HepG2 (cell line): ENCODE measurements around the gene BTBD19. TPM values are rescaled to one million over a fixed set of nuclear protein-coding genes. Genes with fewer than 3 reads are reported as not detected.

Experiments
- ATAC-seq: fragments of 200-7000 bp; cut with Tn5 transposase; 3 replicates; pipeline ENCODE4 v1.9.1; 2020; ENCODE audit warnings: mild to moderate bottlenecking, moderate library complexity
- BruUV-seq: library from RNA; stranded (reverse); fragments of 400-500 nt; replicated peaks from 2 replicates; lab custom pipeline; 2021; lab: Mats Ljungman, UMichigan
- CTCF ChIA-PET: fragments of 300-600 bp; formaldehyde crosslinking; extraction: SDS; loops from one replicate; lab custom pipeline; 2021; ENCODE audit warnings: low total read pairs, inconsistent platforms, low intra/inter-chr PET ratio; lab: Yijun Ruan, JAX
- POLR2A ChIA-PET: fragments of 350-600 bp; sonication (Branson Sonifier 250); formaldehyde crosslinking; loops from one replicate; lab custom pipeline; 2020; ENCODE audit warnings: antibody characterized with exemption, inconsistent platforms; lab: Yijun Ruan, JAX
- DNase-seq: peaks from one replicate; pipeline ENCODE4 v3.0.0-alpha.2; 2015; ENCODE audit warnings: low spot score
- FAIRE-seq: peaks from 3 replicates; lab custom pipeline; 2011; peaks lifted over from hg19 to GRCh38; lab: Jason Lieb, UNC
- H2AFZ ChIP-seq: one replicate; pipeline ENCODE4 v1.6.1; 2011; ENCODE audit warnings: low read length, inconsistent platforms
- H3K27ac ChIP-seq: fragments of 300-600 bp; 3 replicates; pipeline ENCODE4 v1.8.0; 2011; ENCODE audit warnings: mixed run types, mild to moderate bottlenecking, mixed read lengths, low read length, inconsistent platforms; ENCODE audit not compliant: insufficient read depth; ENCODE audit errors: extremely low read length
- H3K27me3 ChIP-seq, 2 experiments: fragments of 200-600 bp in 1 of 2; 2 replicates in 1 of 2; 3 replicates in 1 of 2; pipeline versions ENCODE4 v1.6.0 to v1.8.0; 2011; ENCODE audit warnings: low read length in 2 of 2, mild to moderate bottlenecking in 2 of 2, moderate library complexity in 2 of 2, inconsistent platforms in 1 of 2; ENCODE audit not compliant: insufficient read depth in 2 of 2, control insufficient read depth in 1 of 2
- H3K36me3 ChIP-seq, 2 experiments: fragments of 200-600 bp in 1 of 2; replicated peaks in 1 of 2; 2 replicates in 1 of 2; 3 replicates in 1 of 2; pipeline versions ENCODE4 v1.5.1 to v1.8.0; 2011; ENCODE audit warnings: low read length in 2 of 2, inconsistent platforms in 1 of 2; ENCODE audit not compliant: insufficient read depth in 2 of 2, control insufficient read depth in 1 of 2
- H3K4me1 ChIP-seq: 2 replicates; pipeline ENCODE4 v1.5.1; 2012; ENCODE audit warnings: low read length, inconsistent platforms; ENCODE audit not compliant: insufficient read depth
- H3K4me2 ChIP-seq: 2 replicates; pipeline ENCODE4 v1.6.0; 2011; ENCODE audit warnings: low read depth, low read length, inconsistent platforms
- H3K4me3 ChIP-seq, 3 experiments: fragments of 200-600 bp in 1 of 3; sonication (generic), shearing (Covaris generic) in 1 of 3; replicated peaks in 1 of 3; 2 replicates each; pipeline ENCODE4 v1.5.1; 2011 to 2016; ENCODE audit warnings: low read length in 3 of 3, inconsistent platforms in 2 of 3, low read depth in 2 of 3, mild to moderate bottlenecking in 2 of 3, control low read depth in 1 of 3, mixed read lengths in 1 of 3; ENCODE audit not compliant: insufficient read depth in 1 of 3
- H3K79me2 ChIP-seq: one replicate; pipeline ENCODE4 v1.6.1; 2011; ENCODE audit warnings: low read length, inconsistent platforms; ENCODE audit not compliant: insufficient read depth
- H3K9ac ChIP-seq: 2 replicates; pipeline ENCODE4 v1.6.0; 2011; ENCODE audit warnings: mild to moderate bottlenecking, low read depth, low read length, inconsistent platforms; ENCODE audit not compliant: insufficient read depth
- H3K9me3 ChIP-seq: 2 replicates; pipeline ENCODE4 v1.5.1; 2012; ENCODE audit warnings: mild to moderate bottlenecking, low read length
- H4K20me1 ChIP-seq: 2 replicates; pipeline ENCODE4 v1.6.0; 2011; ENCODE audit warnings: inconsistent platforms, mild to moderate bottlenecking, low read length, moderate library complexity; ENCODE audit not compliant: insufficient read depth
- AGO2 ChIP-seq: fragments of 200-400 bp; formaldehyde crosslinking; optimal IDR thresholded peaks from 2 replicates; pipeline ENCODE3; 2017; ENCODE audit warnings: mild to moderate bottlenecking, low read depth, low read length, moderate library complexity
- ETV6 ChIP-seq: sonication (generic); formaldehyde crosslinking; conservative IDR thresholded peaks from 2 replicates; pipeline ENCODE4 v1.4.0; 2020; ENCODE audit warnings: missing genetic modification reagents
- GFI1 ChIP-seq: sonication (generic); formaldehyde crosslinking; IDR thresholded peaks from 2 replicates; pipeline ENCODE4 v1.5.0; 2020; ENCODE audit warnings: missing genetic modification reagents, mild to moderate bottlenecking, borderline replicate concordance
- RBM22 ChIP-seq: fragments of 200-400 bp; formaldehyde crosslinking; optimal IDR thresholded peaks from 2 replicates; pipeline ENCODE3; 2017; ENCODE audit warnings: mild to moderate bottlenecking, low read length, moderate library complexity
- SAP130 ChIP-seq: IDR thresholded peaks from 2 replicates; pipeline ENCODE4 v1.6.1; 2016; ENCODE audit warnings: low read depth
- SIN3A ChIP-seq: IDR thresholded peaks from 2 replicates; pipeline ENCODE4 v1.6.1; 2011; ENCODE audit warnings: low read depth, mild to moderate bottlenecking, control low read depth, low read length, borderline replicate concordance
- SSRP1 ChIP-seq: IDR thresholded peaks from 2 replicates; pipeline ENCODE4 v1.6.1; 2016; ENCODE audit warnings: control low read depth
- ZNF558 ChIP-seq: sonication (generic); formaldehyde crosslinking; IDR thresholded peaks from 2 replicates; pipeline ENCODE4 v1.9.0; 2022; ENCODE audit warnings: mild to moderate bottlenecking, missing genetic modification reagents, borderline replicate concordance
- WGBS: methylation state at CpG from one replicate; pipeline ENCODE4 v1.1.6; 2017; ENCODE audit warnings: low lambda C conversion rate; 5-methylcytosine and 5-hydroxymethylcytosine counted together
- in situ Hi-C: cut with HindIII; loops from 2 replicates; pipeline ENCODE4 v1.10.0; 2017; ENCODE audit warnings: low pct_unique_long_range_greater_than_20kb; ENCODE audit not compliant: extremely low pct_ligation_motif_present
- intact Hi-C: fragments of 100-400 bp; cut with micrococcal nuclease; formaldehyde crosslinking; loops from one replicate; pipeline ENCODE4 v1.10.0; 2022; ENCODE audit not compliant: unreplicated experiment
- polyA plus RNA-seq, 8 experiments: library from polyadenylated mRNA; depleted of rRNA in 3 of 8; stranded (reverse) in 7 of 8; unstranded in 1 of 8; fragments of >200 nt; fragmentation: Illumina TruSeq in 4 of 8; extraction: Trizol in 4 of 8; gene quantifications; 2 replicates each; pipeline versions ENCODE4 v1.2.1 to v1.2.3, GENCODE V29; 2011 to 2016; ENCODE audit warnings: low read depth in 4 of 8, missing spikeins in 1 of 8, mixed read lengths in 1 of 8; ENCODE audit not compliant: insufficient read depth in 1 of 8
- total RNA-seq, 5 experiments: library from RNA; depleted of rRNA; stranded (reverse); fragments of >200 nt; fragmentation: Illumina TruSeq; extraction: Trizol; gene quantifications; 2 replicates each; pipeline ENCODE4 v1.2.3, GENCODE V29; 2016; ENCODE audit warnings: low read depth in 1 of 5
- TF ChIP-seq, protein P1 (sequence below): sonication (generic); formaldehyde crosslinking; IDR thresholded peaks from 2 replicates; pipeline ENCODE4 v1.4.0; 2020; ENCODE audit warnings: missing genetic modification reagents, borderline replicate concordance
- TF ChIP-seq, protein P2 (sequence below): sonication (generic); formaldehyde crosslinking; IDR thresholded peaks from 2 replicates; pipeline ENCODE4 v1.4.0; 2020; ENCODE audit warnings: missing genetic modification reagents
- TF ChIP-seq, protein P3 (sequence below): sonication (generic); formaldehyde crosslinking; IDR thresholded peaks from 2 replicates; pipeline ENCODE4 v1.8.1; 2023; ENCODE audit warnings: mild to moderate bottlenecking, moderate library complexity, missing genetic modification reagents

BTBD19 gene
- total and polyA plus RNA-seq, 2 of the 13 experiments (the other 11 are each of a cell fraction or from before 2014, with no cell fraction given): 2.7 to 6.7 TPM

DNA sequence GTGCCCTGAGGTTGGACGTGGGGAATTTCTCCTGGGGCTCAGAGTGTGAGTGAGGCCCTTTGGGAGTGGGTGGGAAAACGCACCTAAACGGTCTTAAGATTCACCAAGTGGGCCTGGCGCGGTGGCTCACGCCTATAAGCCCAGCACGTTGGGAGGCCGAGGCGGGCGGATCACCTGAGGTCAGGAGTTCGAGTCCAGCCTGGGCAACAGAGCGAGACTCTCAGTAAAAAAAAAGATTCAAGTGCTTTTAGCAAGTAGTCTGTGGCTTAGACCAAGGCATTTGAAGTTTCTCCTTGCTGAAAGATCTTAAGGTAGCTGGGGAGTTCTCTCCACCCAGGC lies 31.6 kb upstream of the BTBD19 start:
- H3K4me2 ChIP-seq: peak overlapping the region; percentile 95
- intact Hi-C loops: no loop called here
- H3K27ac ChIP-seq: peak overlapping the region; percentile 81
- peaks cover 12 to 24% of the 10 kb centered on the region in 2 experiments for H3K36me3 ChIP-seq
- ChIA-PET POLR2A (interaction anchor here (1.1 to 4.0 kb wide), 15 partner anchors 7 to 774 kb away, joined by 3 to 47 read pairs (median 16); partner anchors contain the start of genes AKR1A1, BEST4, BTBD19 and DYNLT4), CTCF (no interaction called here)
- peaks cover 35% of the 10 kb centered on the region for H3K79me2 ChIP-seq
- no peak for DNase-seq
- no TSS peak for BruUV-seq
- no peak for FAIRE-seq
- TF ChIP-seq GFI1 (CRISPR knock-in tag): 0 out of 2 replicates have a peak, but pooled peaks have one; percentile 34
- TF ChIP-seq ZNF558: 0 out of 2 replicates have a peak, but pooled peaks have one; percentile 19
- no peak for TF ChIP-seq RBM22
- 0 out of 2 replicates have a peak, but pooled peaks have one; percentile 44 for TF ChIP-seq ETV6 (CRISPR knock-in tag)
- TF ChIP-seq, protein P1, sequence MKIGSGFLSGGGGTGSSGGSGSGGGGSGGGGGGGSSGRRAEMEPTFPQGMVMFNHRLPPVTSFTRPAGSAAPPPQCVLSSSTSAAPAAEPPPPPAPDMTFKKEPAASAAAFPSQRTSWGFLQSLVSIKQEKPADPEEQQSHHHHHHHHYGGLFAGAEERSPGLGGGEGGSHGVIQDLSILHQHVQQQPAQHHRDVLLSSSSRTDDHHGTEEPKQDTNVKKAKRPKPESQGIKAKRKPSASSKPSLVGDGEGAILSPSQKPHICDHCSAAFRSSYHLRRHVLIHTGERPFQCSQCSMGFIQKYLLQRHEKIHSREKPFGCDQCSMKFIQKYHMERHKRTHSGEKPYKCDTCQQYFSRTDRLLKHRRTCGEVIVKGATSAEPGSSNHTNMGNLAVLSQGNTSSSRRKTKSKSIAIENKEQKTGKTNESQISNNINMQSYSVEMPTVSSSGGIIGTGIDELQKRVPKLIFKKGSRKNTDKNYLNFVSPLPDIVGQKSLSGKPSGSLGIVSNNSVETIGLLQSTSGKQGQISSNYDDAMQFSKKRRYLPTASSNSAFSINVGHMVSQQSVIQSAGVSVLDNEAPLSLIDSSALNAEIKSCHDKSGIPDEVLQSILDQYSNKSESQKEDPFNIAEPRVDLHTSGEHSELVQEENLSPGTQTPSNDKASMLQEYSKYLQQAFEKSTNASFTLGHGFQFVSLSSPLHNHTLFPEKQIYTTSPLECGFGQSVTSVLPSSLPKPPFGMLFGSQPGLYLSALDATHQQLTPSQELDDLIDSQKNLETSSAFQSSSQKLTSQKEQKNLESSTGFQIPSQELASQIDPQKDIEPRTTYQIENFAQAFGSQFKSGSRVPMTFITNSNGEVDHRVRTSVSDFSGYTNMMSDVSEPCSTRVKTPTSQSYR (CRISPR knock-in tag): no peak
- peak; percentile 5 for TF ChIP-seq AGO2
- no peak for TF ChIP-seq SIN3A
- TF ChIP-seq, protein P2, sequence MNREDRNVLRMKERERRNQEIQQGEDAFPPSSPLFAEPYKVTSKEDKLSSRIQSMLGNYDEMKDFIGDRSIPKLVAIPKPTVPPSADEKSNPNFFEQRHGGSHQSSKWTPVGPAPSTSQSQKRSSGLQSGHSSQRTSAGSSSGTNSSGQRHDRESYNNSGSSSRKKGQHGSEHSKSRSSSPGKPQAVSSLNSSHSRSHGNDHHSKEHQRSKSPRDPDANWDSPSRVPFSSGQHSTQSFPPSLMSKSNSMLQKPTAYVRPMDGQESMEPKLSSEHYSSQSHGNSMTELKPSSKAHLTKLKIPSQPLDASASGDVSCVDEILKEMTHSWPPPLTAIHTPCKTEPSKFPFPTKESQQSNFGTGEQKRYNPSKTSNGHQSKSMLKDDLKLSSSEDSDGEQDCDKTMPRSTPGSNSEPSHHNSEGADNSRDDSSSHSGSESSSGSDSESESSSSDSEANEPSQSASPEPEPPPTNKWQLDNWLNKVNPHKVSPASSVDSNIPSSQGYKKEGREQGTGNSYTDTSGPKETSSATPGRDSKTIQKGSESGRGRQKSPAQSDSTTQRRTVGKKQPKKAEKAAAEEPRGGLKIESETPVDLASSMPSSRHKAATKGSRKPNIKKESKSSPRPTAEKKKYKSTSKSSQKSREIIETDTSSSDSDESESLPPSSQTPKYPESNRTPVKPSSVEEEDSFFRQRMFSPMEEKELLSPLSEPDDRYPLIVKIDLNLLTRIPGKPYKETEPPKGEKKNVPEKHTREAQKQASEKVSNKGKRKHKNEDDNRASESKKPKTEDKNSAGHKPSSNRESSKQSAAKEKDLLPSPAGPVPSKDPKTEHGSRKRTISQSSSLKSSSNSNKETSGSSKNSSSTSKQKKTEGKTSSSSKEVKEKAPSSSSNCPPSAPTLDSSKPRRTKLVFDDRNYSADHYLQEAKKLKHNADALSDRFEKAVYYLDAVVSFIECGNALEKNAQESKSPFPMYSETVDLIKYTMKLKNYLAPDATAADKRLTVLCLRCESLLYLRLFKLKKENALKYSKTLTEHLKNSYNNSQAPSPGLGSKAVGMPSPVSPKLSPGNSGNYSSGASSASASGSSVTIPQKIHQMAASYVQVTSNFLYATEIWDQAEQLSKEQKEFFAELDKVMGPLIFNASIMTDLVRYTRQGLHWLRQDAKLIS (CRISPR knock-in tag): 0 out of 2 replicates have a peak, but pooled peaks have one; percentile 62
- 0 out of 2 replicates have a peak, but pooled peaks have one; percentile 5 for TF ChIP-seq SSRP1
- TF ChIP-seq, protein P3, sequence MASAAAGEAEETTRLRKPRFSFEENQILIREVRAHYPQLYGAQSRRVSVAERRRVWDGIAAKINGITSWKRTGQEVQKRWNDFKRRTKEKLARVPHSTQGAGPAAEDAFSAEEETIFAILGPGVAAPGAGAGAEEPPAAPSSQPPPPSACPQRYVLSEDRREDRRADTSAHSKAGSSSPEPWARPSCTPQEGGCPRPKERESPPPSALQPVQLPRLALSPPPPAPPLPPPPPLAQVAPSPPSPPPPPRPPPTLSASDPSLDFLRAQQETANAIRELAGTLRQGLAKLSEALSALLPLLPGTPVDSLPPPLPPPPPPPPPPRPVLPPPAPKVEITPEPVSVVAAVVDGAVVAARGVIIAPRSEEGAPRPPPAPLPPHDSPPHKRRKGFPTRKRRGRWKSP (CRISPR knock-in tag): peak; percentile 35; the same call in 1 of the 2 replicates
- TF ChIP-seq SAP130 (CRISPR knock-in tag): peak; percentile 8; the same call in 1 of the 2 replicates
- no peak for ATAC-seq
- no peak overlapping the region for H2AFZ ChIP-seq
- H3K9ac ChIP-seq: peak overlapping the region; percentile 91
- peaks cover 36% of the 10 kb centered on the region for H4K20me1 ChIP-seq
- H3K9me3 ChIP-seq: no peaks in the 10 kb centered on the region
- peak overlapping the region; percentile 84 to 97 (median 96) for H3K4me3 ChIP-seq
- in situ Hi-C loops: no loop called here
- no peaks in the 10 kb centered on the region; a peak in 1 of 5 replicates for H3K27me3 ChIP-seq
- WGBS: 16% methylated on average over 12 of the region's 12 CpGs
- H3K4me1 ChIP-seq: peaks cover 30% of the 10 kb centered on the region
